ENCODE measurements around the gene MYL3.

Gene MYL3

DNA sequence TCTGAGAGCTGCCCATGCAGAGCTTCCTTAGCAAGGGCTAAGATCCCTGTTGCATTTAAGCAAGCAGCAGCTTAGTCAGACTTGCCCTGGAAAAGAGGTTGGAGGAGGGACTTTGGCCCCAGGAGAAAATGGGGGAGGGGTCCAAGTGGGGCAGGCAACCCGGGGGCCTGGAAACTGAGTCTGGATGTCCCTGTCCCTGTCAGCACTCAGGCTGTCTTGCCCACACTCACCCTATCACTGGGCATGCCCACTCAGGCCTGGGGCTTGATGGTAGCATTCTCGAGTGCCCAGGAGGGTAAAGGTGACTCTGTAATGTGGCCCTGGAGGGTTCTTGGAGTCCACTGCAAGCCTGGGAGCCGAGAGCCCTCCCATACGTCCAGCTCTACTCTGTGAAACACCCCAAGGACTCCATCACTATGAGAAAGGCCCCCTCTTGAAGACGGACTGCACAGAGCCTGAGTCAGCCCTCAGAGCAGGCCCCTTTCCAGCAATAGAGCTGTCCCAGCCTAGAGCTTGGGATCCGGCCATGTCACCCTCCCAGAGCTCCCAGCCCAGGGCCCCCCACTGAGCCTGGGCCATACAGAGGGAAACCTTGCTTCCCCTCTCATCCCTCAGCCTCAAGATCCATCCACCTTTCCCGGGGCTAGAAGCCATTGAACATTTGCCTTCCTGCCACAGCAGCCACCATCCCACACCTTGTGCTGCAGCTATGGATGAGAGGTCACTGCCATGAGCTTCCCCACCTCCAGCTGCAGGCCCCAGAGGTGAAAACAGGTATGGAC lies 13.4 kb downstream of the MYL3 start:
- no peaks in the 10 kb centered on the region for H3K9me3 Mint-ChIP-seq
- peaks cover 6% of the 10 kb centered on the region for H3K27me3 Mint-ChIP-seq (ENCODE audit: low read depth)
- no peaks in the 10 kb centered on the region for H3K4me1 Mint-ChIP-seq (ENCODE audit: low read depth)
- no peak overlapping the region for H3K4me3 Mint-ChIP-seq
- H3K36me3 Mint-ChIP-seq (ENCODE audit: low read depth): no peaks in the 10 kb centered on the region
- no peak overlapping the region for H3K27ac Mint-ChIP-seq
- DNase-seq (ENCODE audit: low spot score): no peak

- Mint-ChIP-seq H3K27me3 (ENCODE audit: low read depth) (peaks cover 11% of the 10 kb centered on the region), H3K9me3 (no peaks in the 10 kb centered on the region), H3K36me3 (ENCODE audit: low read depth) (no peaks in the 10 kb centered on the region), H3K27ac (no peak overlapping the region), H3K4me3 (no peak overlapping the region), H3K4me1 (ENCODE audit: low read depth) (no peaks in the 10 kb centered on the region)
- DNase-seq (ENCODE audit: low spot score): no peak
Observed at GRCh38 chr3:46849045-46849631, 14.1 kb downstream of the MYL3 start.

DNA sequence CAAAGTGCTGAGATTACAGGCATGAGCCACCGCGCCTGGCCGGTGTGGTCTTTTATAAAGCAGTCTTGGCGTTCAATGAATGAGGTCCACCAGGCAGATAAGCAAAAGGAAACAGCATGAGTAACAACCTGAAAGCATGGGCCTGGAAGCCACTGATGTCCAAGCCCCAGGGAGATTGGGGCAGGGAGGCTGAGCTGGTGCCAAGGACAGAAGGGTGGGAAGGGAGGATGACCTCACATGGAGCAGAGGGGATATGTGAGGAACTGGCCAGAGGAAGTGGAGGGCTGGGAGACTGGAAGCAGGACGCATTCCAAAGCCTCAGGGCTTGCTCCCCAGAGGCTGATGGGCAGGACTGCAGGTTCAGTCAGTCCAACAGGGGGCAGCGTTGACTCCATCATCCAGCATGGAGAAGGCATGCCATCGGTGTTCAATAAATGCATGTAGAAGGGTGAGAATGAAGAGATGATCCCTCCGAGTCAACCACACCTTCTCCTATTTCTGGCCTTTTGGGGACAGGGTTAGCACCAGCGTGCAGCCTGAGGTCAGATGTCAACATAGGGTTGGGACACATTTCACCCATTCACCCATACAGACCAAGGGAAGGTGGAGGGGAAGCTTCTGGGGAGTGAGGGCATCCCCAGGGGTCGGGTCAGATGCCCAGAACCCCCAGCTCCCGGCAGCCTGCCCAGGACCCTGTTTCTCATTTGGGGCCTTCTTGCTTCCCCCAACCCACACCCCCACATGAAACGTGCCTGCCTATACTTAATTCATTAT lies 14.8 kb downstream of the MYL3 start:
- Mint-ChIP-seq H3K27ac (no peak overlapping the region), H3K36me3 (ENCODE audit: low read depth) (no peaks in the 10 kb centered on the region), H3K4me3 (no peak overlapping the region), H3K4me1 (ENCODE audit: low read depth) (no peaks in the 10 kb centered on the region), H3K27me3 (ENCODE audit: low read depth) (peaks cover 15% of the 10 kb centered on the region), H3K9me3 (no peaks in the 10 kb centered on the region)
- DNase-seq (ENCODE audit: low spot score): no peak

DNA sequence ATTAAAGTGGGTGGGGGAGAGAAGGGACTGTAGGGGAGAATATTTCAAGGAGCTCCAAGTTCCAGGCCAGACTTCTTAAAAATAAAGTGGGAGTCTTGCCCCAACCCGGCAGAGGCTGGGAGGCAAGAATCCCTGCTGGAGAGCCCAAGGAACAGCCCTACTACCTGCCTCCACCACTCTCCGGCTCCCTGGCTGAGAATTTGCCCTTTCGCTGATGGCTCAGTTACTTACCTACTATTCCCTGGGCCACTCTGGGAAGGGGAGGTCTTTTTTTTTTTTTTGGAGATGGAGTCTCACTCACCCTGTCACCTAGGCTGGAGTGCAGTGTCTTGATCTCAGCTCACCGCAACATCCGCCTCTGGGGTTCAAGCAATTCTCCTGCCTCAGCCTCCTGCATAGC lies 15.5 kb downstream of the MYL3 start:
- Mint-ChIP-seq H3K9me3 (peaks cover 3% of the 10 kb centered on the region), H3K4me3 (no peak overlapping the region), H3K27me3 (ENCODE audit: low read depth) (peaks cover 21% of the 10 kb centered on the region), H3K4me1 (ENCODE audit: low read depth) (no peaks in the 10 kb centered on the region), H3K36me3 (ENCODE audit: low read depth) (no peaks in the 10 kb centered on the region), H3K27ac (no peak overlapping the region)
- DNase-seq (ENCODE audit: low spot score): no peak

- Mint-ChIP-seq H3K27me3 (ENCODE audit: low read depth) (peaks cover 25% of the 10 kb centered on the region), H3K36me3 (ENCODE audit: low read depth) (no peaks in the 10 kb centered on the region), H3K4me3 (peak overlapping the region; percentile 52), H3K9me3 (peaks cover 8% of the 10 kb centered on the region), H3K27ac (no peak overlapping the region), H3K4me1 (ENCODE audit: low read depth) (no peaks in the 10 kb centered on the region)
- DNase-seq (ENCODE audit: low spot score): no peak
Observed at GRCh38 chr3:46846624-46847542, 16.4 kb downstream of the MYL3 start.

- Mint-ChIP-seq H3K4me3 (peak overlapping the region; percentile 66), H3K27me3 (ENCODE audit: low read depth) (peaks cover 29% of the 10 kb centered on the region), H3K4me1 (ENCODE audit: low read depth) (no peaks in the 10 kb centered on the region), H3K9me3 (peaks cover 16% of the 10 kb centered on the region), H3K27ac (no peak overlapping the region), H3K36me3 (ENCODE audit: low read depth) (no peaks in the 10 kb centered on the region)
- DNase-seq (ENCODE audit: low spot score): peak; percentile 60
Observed at GRCh38 chr3:46845860-46846623, 17.2 kb downstream of the MYL3 start.

DNA sequence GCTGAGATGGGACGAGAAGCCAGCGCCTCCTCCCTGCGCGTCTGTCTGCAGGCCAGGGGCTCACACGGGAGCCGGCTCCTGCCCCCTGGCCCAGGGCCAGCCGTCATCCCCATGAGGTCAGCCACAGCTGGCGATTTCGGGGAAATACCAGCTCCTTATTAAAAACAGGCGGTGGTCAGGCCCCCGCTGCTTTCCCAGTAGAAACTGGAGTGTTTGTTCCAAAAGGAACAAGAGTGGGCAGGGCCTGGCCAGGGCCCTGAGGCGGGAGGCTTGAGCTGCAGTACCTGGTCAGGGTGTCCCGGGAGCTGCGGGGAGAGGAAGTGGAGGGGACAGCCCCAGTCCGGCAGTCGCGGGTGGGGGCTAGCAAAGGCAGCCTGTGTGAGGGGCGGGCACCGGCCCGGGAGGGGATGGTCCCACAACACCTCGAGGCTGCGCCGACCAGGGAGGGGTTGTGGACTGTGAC lies 17.8 kb downstream of the MYL3 start:
- Mint-ChIP-seq H3K27me3 (ENCODE audit: low read depth) (peaks cover 30% of the 10 kb centered on the region), H3K4me3 (peak overlapping the region; percentile 66), H3K36me3 (ENCODE audit: low read depth) (no peaks in the 10 kb centered on the region), H3K4me1 (ENCODE audit: low read depth) (no peaks in the 10 kb centered on the region), H3K27ac (peak overlapping the region; percentile 63), H3K9me3 (peaks cover 22% of the 10 kb centered on the region)
- no peak for DNase-seq (ENCODE audit: low spot score)

- Mint-ChIP-seq H3K9me3 (peaks cover 25% of the 10 kb centered on the region), H3K4me3 (peak overlapping the region; percentile 66), H3K27me3 (ENCODE audit: low read depth) (peaks cover 31% of the 10 kb centered on the region), H3K4me1 (ENCODE audit: low read depth) (no peaks in the 10 kb centered on the region), H3K27ac (no peak overlapping the region), H3K36me3 (ENCODE audit: low read depth) (no peaks in the 10 kb centered on the region)
- no peak for DNase-seq (ENCODE audit: low spot score)
Observed at GRCh38 chr3:46844881-46845312, 18.3 kb downstream of the MYL3 start.

DNA sequence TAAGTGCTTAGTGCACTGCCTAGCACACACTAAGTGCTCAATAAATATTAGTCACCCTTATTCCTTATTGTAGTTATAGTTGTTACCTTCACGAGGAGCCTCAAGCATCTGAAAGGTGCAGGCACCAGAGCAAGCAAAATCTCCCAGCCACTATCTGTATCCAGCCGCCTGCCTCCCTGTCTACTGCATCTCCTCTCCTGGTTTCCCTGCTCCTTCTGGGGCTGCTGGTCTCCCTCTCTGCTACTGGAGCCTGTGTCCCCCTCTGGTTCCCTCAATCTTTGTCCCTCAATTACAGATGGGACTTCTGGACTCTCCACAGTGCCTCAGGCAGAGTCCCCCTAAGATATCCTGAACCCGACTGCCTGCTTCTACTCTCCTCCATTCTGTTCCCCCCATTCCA lies 18.8 kb downstream of the MYL3 start:
- no peak for DNase-seq (ENCODE audit: low spot score)
- no peak overlapping the region for H3K4me3 Mint-ChIP-seq
- no peaks in the 10 kb centered on the region for H3K36me3 Mint-ChIP-seq (ENCODE audit: low read depth)
- H3K9me3 Mint-ChIP-seq: peaks cover 26% of the 10 kb centered on the region
- H3K4me1 Mint-ChIP-seq (ENCODE audit: low read depth): no peaks in the 10 kb centered on the region
- no peak overlapping the region for H3K27ac Mint-ChIP-seq
- peaks cover 31% of the 10 kb centered on the region for H3K27me3 Mint-ChIP-seq (ENCODE audit: low read depth)

DNA sequence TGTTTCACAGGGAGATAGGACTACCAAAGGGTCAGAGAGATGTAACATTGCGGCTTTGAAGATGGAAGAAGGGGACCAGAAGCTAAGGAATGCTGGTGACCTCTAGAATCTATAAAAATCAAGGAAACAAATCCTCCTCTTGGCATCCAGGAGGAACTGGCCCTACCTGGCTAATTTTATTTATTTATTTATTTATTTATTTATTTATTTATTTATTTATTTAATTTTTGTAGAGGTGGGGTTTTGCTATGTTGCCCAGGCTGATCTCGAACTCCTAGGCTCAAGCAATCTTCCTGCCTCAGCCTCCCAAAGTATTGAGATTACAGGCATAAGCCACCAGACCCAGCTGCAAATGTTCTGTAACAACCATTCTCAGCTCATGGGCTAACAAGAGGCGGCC lies 19.7 kb downstream of the MYL3 start:
- Mint-ChIP-seq H3K36me3 (ENCODE audit: low read depth) (no peaks in the 10 kb centered on the region), H3K27me3 (ENCODE audit: low read depth) (peaks cover 36% of the 10 kb centered on the region), H3K27ac (no peak overlapping the region), H3K4me1 (ENCODE audit: low read depth) (no peaks in the 10 kb centered on the region), H3K4me3 (no peak overlapping the region), H3K9me3 (peaks cover 35% of the 10 kb centered on the region)
- DNase-seq (ENCODE audit: low spot score): no peak

DNA sequence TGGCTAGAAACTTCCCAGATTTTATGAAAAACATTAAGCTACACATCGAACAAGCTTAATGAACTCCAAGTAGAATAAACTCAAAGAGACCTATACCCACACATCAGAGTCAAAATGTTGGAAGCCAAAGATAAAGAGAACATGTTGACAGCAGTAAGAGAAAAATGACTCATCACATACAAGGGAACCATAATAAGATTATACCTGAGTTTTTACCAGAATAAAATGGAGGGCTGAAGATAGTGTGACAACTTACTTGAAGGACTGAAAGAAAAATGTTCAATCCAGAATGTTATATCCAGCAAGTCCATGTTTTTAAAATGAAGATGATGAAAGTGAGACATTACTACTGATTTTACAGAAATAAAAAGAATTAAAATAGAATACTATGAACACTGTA lies 22.8 kb downstream of the MYL3 start:
- Mint-ChIP-seq H3K9me3 (peaks cover 43% of the 10 kb centered on the region), H3K4me3 (no peak overlapping the region)

DNA sequence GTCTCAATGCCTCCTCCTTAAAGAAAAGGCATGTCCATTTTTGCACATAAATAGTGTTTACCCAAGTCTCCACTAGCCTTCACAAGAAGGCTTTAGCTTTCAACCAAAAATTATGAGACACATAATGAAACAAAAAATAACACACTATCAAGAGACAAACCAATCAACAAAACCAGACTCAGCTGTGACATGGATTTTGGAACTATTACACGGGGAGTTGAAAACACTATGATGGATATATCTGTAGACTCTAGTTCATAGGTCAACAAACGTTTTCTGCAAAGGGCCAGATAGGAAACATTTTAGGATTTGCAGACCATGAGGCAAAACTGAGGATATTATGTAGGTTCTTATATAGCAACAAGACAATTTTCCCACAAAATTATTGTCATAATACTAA lies 24.9 kb downstream of the MYL3 start:
- Mint-ChIP-seq H3K36me3 (ENCODE audit: low read depth) (no peaks in the 10 kb centered on the region), H3K27me3 (ENCODE audit: low read depth) (peaks cover 25% of the 10 kb centered on the region), H3K27ac (no peak overlapping the region), H3K9me3 (peaks cover 43% of the 10 kb centered on the region), H3K4me3 (no peak overlapping the region), H3K4me1 (ENCODE audit: low read depth) (no peaks in the 10 kb centered on the region)
- no peak for DNase-seq (ENCODE audit: low spot score)

More for the DNA sequence above, 22.8 kb downstream of the MYL3 start:
- H3K4me1 Mint-ChIP-seq (ENCODE audit: low read depth): no peaks in the 10 kb centered on the region
- DNase-seq (ENCODE audit: low spot score): no peak
- H3K36me3 Mint-ChIP-seq (ENCODE audit: low read depth): no peaks in the 10 kb centered on the region
- H3K27me3 Mint-ChIP-seq (ENCODE audit: low read depth): peaks cover 36% of the 10 kb centered on the region
- no peak overlapping the region for H3K27ac Mint-ChIP-seq

GRCh38 chr3:46835491-46835890 lies 27.8 kb downstream of the MYL3 start:
- H3K36me3 Mint-ChIP-seq (ENCODE audit: low read depth): no peaks in the 10 kb centered on the region
- no peaks in the 10 kb centered on the region for H3K4me1 Mint-ChIP-seq (ENCODE audit: low read depth)
- H3K9me3 Mint-ChIP-seq: peaks cover 21% of the 10 kb centered on the region
- no peak overlapping the region for H3K27ac Mint-ChIP-seq
- H3K4me3 Mint-ChIP-seq: no peak overlapping the region
- DNase-seq (ENCODE audit: low spot score): no peak
- peaks cover 10% of the 10 kb centered on the region for H3K27me3 Mint-ChIP-seq (ENCODE audit: low read depth)
